SK-N-SH (cell line): Measurements from ENCODE around the gene OR13C5. TPM values are rescaled to one million over a fixed set of nuclear protein-coding genes. Genes with fewer than 3 reads are reported as not detected.
"Not testable (repeated sequence)": the region's sequence is repeated elsewhere in the genome, so short reads cannot be mapped to it uniquely, and the experiment has no call there.

ENCODE experiments used
- CTCF ChIA-PET: fragments of 300-600, 350-600 bp; formaldehyde crosslinking; extraction: SDS; loops from one replicate; lab custom pipeline; 2021; lab: Yijun Ruan, JAX
- POLR2A ChIA-PET: fragments of 350-600 bp; sonication (Branson Sonifier 250); formaldehyde crosslinking; extraction: SDS; loops from one replicate; lab custom pipeline; 2020; ENCODE audit warnings: antibody characterized with exemption, inconsistent platforms; lab: Yijun Ruan, JAX
- DNase-seq: peaks from one replicate; pipeline ENCODE4 v3.0.0; 2012
- H2AFZ ChIP-seq: fragments of 200-600 bp; sonication (generic); 2 replicates; pipeline ENCODE4 v1.8.1; 2016; ENCODE audit warnings: antibody characterized with exemption, mild to moderate bottlenecking, low read depth
- H3F3A ChIP-seq: fragments of 200-600 bp; sonication (generic); replicated peaks from 2 replicates; pipeline ENCODE3; 2016; ENCODE audit warnings: antibody characterized with exemption, mild to moderate bottlenecking; ENCODE audit not compliant: insufficient read depth
- H3K27ac ChIP-seq, 2 experiments: fragments of 200-500 bp in 1 of 2; fragments of 200-600 bp in 1 of 2; sonication (Bioruptor generic) in 1 of 2; sonication (generic), shearing (Covaris generic) in 1 of 2; 2 replicates each; pipeline versions ENCODE4 v1.5.1 to v1.6.1; 2014 to 2016; ENCODE audit warnings: low read depth in 2 of 2, inconsistent platforms in 1 of 2, low read length in 1 of 2, mild to moderate bottlenecking in 1 of 2, mixed read lengths in 1 of 2
- H3K27me3 ChIP-seq: fragments of 200-600 bp; sonication (generic), shearing (Covaris generic); 2 replicates; pipeline ENCODE4 v1.6.1; 2016; ENCODE audit warnings: mixed run types; ENCODE audit not compliant: insufficient read depth
- H3K36me3 ChIP-seq, 2 experiments: fragments of 200-500 bp in 1 of 2; fragments of 200-600 bp in 1 of 2; sonication (Bioruptor generic) in 1 of 2; sonication (generic) in 1 of 2; replicated peaks in 1 of 2; 2 replicates each; pipeline versions ENCODE3 to v1.5.1; 2014 to 2016; ENCODE audit warnings: low read length in 1 of 2, mild to moderate bottlenecking in 1 of 2; ENCODE audit not compliant: insufficient read depth in 2 of 2, control insufficient read depth in 1 of 2
- H3K4me1 ChIP-seq, 2 experiments: fragments of 200-500 bp in 1 of 2; fragments of 200-600 bp in 1 of 2; sonication (Bioruptor generic) in 1 of 2; sonication (generic), shearing (Covaris generic) in 1 of 2; 2 replicates each; pipeline versions ENCODE4 v1.5.1 to v1.6.1; 2014 to 2016; ENCODE audit warnings: low read depth in 1 of 2, low read length in 1 of 2, mixed run types in 1 of 2; ENCODE audit not compliant: insufficient read depth in 2 of 2, control insufficient read depth in 1 of 2
- H3K4me2 ChIP-seq: fragments of 200-600 bp; sonication (generic), shearing (Covaris generic); 2 replicates; pipeline ENCODE4 v1.6.1; 2017; ENCODE audit warnings: mixed run types
- H3K4me3 ChIP-seq, 2 experiments: fragments of 200-500 bp in 1 of 2; fragments of 200-600 bp in 1 of 2; sonication (Bioruptor generic) in 1 of 2; sonication (generic), shearing (Covaris generic) in 1 of 2; 2 replicates each; pipeline versions ENCODE4 v1.5.1 to v1.8.1; 2014 to 2016; ENCODE audit warnings: low read depth in 2 of 2, inconsistent platforms in 1 of 2, low read length in 1 of 2, mild to moderate bottlenecking in 1 of 2, mixed read lengths in 1 of 2, moderate library complexity in 1 of 2
- H3K79me2 ChIP-seq: fragments of 200-600 bp; sonication (generic); 2 replicates; pipeline ENCODE4 v1.8.1; 2017; ENCODE audit warnings: mild to moderate bottlenecking; ENCODE audit not compliant: insufficient read depth
- H3K9ac ChIP-seq: fragments of 200-600 bp; sonication (generic); 2 replicates; pipeline ENCODE4 v1.6.1; 2017; ENCODE audit warnings: mixed run types
- H3K9me2 ChIP-seq: fragments of 200-600 bp; sonication (generic); 2 replicates; pipeline ENCODE4 v1.6.1; 2017; ENCODE audit warnings: mixed run types
- H3K9me3 ChIP-seq: fragments of 200-600 bp; sonication (generic); 2 replicates; pipeline ENCODE4 v1.6.1; 2017; ENCODE audit warnings: mixed run types, mild to moderate bottlenecking, moderate library complexity
- H4K20me1 ChIP-seq: fragments of 200-600 bp; sonication (generic); 2 replicates; pipeline ENCODE4 v1.6.1; 2017; ENCODE audit warnings: mild to moderate bottlenecking, mixed run types; ENCODE audit not compliant: insufficient read depth
- ELF1 ChIP-seq: IDR thresholded peaks from 2 replicates; pipeline ENCODE4 v1.4.0; 2012
- EP300 ChIP-seq, 2 experiments: IDR thresholded peaks; 2 replicates each; pipeline versions ENCODE4 v1.4.0 to v1.6.1; 2012; ENCODE audit warnings: borderline replicate concordance in 1 of 2, low read depth in 1 of 2, low read length in 1 of 2
- EZH2phosphoT487 ChIP-seq: fragments of 200-600 bp; sonication (generic); IDR thresholded peaks from 2 replicates; pipeline ENCODE4 v1.6.1; 2017; ENCODE audit warnings: low read depth, mixed run types, mild to moderate bottlenecking, antibody characterized with exemption, moderate library complexity, borderline replicate concordance
- FOXJ3 ChIP-seq: sonication (generic); formaldehyde crosslinking; IDR thresholded peaks from 2 replicates; pipeline ENCODE4 v1.5.1; 2020; ENCODE audit warnings: mild to moderate bottlenecking, missing genetic modification reagents
- GABPA ChIP-seq: IDR thresholded peaks from 2 replicates; pipeline ENCODE4 v1.4.0; 2012; ENCODE audit warnings: low read depth, mild to moderate bottlenecking
- JUND ChIP-seq: IDR thresholded peaks from 2 replicates; pipeline ENCODE4 v1.4.0; 2012
- MEF2A ChIP-seq: IDR thresholded peaks from 2 replicates; pipeline ENCODE4 v1.4.0; 2012; ENCODE audit warnings: low read depth, borderline replicate concordance
- MXI1 ChIP-seq: IDR thresholded peaks from 2 replicates; pipeline ENCODE4 v1.6.1; 2012; ENCODE audit warnings: mild to moderate bottlenecking, low read depth, low read length, improper control_type of control experiment
- RAD21 ChIP-seq: IDR thresholded peaks from 2 replicates; pipeline ENCODE4 v1.6.1; 2012; ENCODE audit warnings: mild to moderate bottlenecking, low read length
- RFX5 ChIP-seq: IDR thresholded peaks from 2 replicates; pipeline ENCODE4 v1.6.1; 2012; ENCODE audit warnings: mild to moderate bottlenecking, improper control_type of control experiment, low read length
- SMC3 ChIP-seq: IDR thresholded peaks from 2 replicates; pipeline ENCODE4 v1.6.1; 2012; ENCODE audit warnings: low read depth, low read length, improper control_type of control experiment
- YY1 ChIP-seq: IDR thresholded peaks from 2 replicates; pipeline ENCODE4 v1.4.0; 2012; ENCODE audit warnings: low read depth, mild to moderate bottlenecking
- WGBS: methylation state at CpG from one replicate; pipeline ENCODE4 v1.1.6; 2017; ENCODE audit warnings: low lambda C conversion rate; 5-methylcytosine and 5-hydroxymethylcytosine counted together
- polyA plus RNA-seq, 3 experiments: library from polyadenylated mRNA; depleted of rRNA; stranded (reverse); fragments of >200 nt; gene quantifications; 2 replicates each; pipeline ENCODE4 v1.2.3, GENCODE V29; 2012
- TF ChIP-seq, protein P1 (sequence below): fragments of 150-350 bp; IDR thresholded peaks from 2 replicates; pipeline ENCODE4 v1.6.1; 2017; ENCODE audit warnings: antibody characterized with exemption, low read length, low read depth, borderline replicate concordance
- TF ChIP-seq, protein P2 (sequence below): IDR thresholded peaks from 2 replicates; pipeline ENCODE4 v1.4.0; 2012; ENCODE audit warnings: low read depth, borderline replicate concordance

The OR13C5 gene
- polyA plus RNA-seq, 1 of the 3 experiments (the other 2 are of a cell fraction): not detected

DNA sequence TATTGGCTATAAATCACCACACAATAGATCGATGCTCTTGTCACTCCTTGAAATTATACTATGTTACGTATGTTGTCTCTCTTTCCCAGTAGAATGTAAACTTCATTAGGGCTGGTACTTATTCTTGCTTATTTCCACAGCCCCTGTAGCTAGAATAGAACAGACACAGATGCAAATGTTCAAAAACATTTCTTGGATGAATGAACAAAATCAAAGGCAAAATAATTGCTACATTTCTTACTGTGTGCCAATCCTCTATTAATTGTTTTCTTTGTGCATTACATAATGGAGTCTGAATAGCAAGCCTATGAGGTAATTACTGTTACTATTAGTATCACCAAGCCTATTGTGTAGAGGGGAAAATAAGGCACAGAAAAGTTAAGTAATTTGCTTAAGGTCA lies 6.9 kb upstream of the OR13C5 start:
- no peak for DNase-seq
- Histone ChIP-seq H3F3A (no peaks in the 10 kb centered on the region), H3K9me2 (no peaks in the 10 kb centered on the region), H3K27me3 (no peaks in the 10 kb centered on the region), H3K9ac (no peak overlapping the region), H2AFZ (no peak overlapping the region), H3K9me3 (no peaks in the 10 kb centered on the region), H3K36me3 (no peaks in the 10 kb centered on the region), H4K20me1 (no peaks in the 10 kb centered on the region), H3K4me2 (no peak overlapping the region), H3K4me1 (no peaks in the 10 kb centered on the region), H3K27ac (no peak overlapping the region), H3K4me3 (no peak overlapping the region), H3K79me2 (no peaks in the 10 kb centered on the region)
- TF ChIP-seq EP300 (IDR thresholded peaks at IDR 0.05; ENCODE audit: borderline replicate concordance in 1 of 2, low read depth in 1 of 2, low read length in 1 of 2) (no peak), GABPA (no peak), MXI1 (no peak), JUND (no peak), EZH2phosphoT487 (no peak), SMC3 (no peak), FOXJ3 (no peak), RAD21 (no peak), YY1 (no peak), MEF2A (no peak), ELF1 (no peak), RFX5 (no peak)
- TF ChIP-seq, protein P1, sequence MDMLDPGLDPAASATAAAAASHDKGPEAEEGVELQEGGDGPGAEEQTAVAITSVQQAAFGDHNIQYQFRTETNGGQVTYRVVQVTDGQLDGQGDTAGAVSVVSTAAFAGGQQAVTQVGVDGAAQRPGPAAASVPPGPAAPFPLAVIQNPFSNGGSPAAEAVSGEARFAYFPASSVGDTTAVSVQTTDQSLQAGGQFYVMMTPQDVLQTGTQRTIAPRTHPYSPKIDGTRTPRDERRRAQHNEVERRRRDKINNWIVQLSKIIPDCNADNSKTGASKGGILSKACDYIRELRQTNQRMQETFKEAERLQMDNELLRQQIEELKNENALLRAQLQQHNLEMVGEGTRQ: no peak
- TF ChIP-seq, protein P2, sequence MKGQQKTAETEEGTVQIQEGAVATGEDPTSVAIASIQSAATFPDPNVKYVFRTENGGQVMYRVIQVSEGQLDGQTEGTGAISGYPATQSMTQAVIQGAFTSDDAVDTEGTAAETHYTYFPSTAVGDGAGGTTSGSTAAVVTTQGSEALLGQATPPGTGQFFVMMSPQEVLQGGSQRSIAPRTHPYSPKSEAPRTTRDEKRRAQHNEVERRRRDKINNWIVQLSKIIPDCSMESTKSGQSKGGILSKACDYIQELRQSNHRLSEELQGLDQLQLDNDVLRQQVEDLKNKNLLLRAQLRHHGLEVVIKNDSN: no peak
- ChIA-PET POLR2A (no interaction called here), CTCF (no interaction called here)
- WGBS: 1% methylated on average over 2 of the region's 2 CpGs

DNA sequence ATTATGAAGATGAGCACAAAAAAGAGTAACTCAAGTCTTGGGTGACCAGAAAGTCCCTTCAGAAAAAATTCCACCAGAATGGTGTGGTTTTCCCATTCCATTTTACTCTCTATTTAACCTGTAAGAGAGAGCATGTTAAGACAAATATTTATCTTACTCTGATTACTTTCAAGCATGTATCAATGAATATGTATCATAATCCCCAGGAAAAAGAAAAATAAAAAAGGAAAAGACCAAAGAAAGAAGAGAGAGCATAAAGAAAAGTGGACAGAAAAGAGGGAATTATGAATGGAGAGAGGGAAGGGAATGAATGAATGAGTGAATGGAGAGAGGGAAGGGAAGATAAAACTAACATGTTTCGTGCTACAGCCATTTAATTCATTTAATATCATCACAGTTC lies 6.3 kb upstream of the OR13C5 start, which contains the start of gene OR13C2:
Gene OR13C2, minus strand, starts transcription at position 101 of the 400 bp plus-strand sequence. Its CDS starts 0 bp downstream, at position 101.
- POLR2A ChIA-PET, H3K79me2 ChIP-seq, H3K9me2 ChIP-seq, H3F3A ChIP-seq, CTCF ChIA-PET, H3K36me3 ChIP-seq, H3K27me3 ChIP-seq, H3K4me3 ChIP-seq, H2AFZ ChIP-seq, H3K4me1 ChIP-seq, H3K4me2 ChIP-seq, DNase-seq, H3K27ac ChIP-seq, H3K9me3 ChIP-seq, H4K20me1 ChIP-seq, H3K9ac ChIP-seq: not testable (repeated sequence)
- WGBS: 3% methylated on average over 1 of the region's 1 CpG
